GM12878 (cell line): ENCODE results near the gene SP1. TPM values are rescaled to one million over a fixed set of nuclear protein-coding genes. Genes with fewer than 3 reads are reported as not detected.

Experiments used
- ATAC-seq: fragments of 200-7000 bp; cut with Tn5 transposase; 3 replicates; pipeline ENCODE4 v1.9.1; 2020; ENCODE audit warnings: mild to moderate bottlenecking, moderate library complexity
- BruUV-seq: library from RNA; stranded (reverse); fragments of 400-500 nt; replicated peaks from 2 replicates; lab custom pipeline; 2021; lab: Mats Ljungman, UMichigan
- CTCF ChIA-PET: fragments of 300-600 bp; sonication (Branson Sonifier 250); formaldehyde crosslinking; extraction: SDS; loops from one replicate; lab custom pipeline; 2021; ENCODE audit warnings: inconsistent platforms; lab: Yijun Ruan, JAX
- POLR2A ChIA-PET: fragments of 350-600 bp; formaldehyde crosslinking; extraction: SDS; loops from one replicate; lab custom pipeline; 2021; ENCODE audit warnings: inconsistent platforms; lab: Charles Lee
- RAD21 ChIA-PET: fragments of 300-600 bp; sonication (Branson Sonifier 250); formaldehyde crosslinking; loops from one replicate; lab custom pipeline; 2023; ENCODE audit warnings: antibody characterized with exemption; ENCODE audit not compliant: unreplicated experiment; lab: Charles Lee
- SMC1A ChIA-PET: fragments of 300-600 bp; sonication (Branson Sonifier 250); formaldehyde crosslinking; loops from one replicate; lab custom pipeline; 2023; ENCODE audit not compliant: unreplicated experiment, uncharacterized antibody; lab: Charles Lee
- DNase-seq: peaks from one replicate; pipeline ENCODE4 v3.0.0-alpha.2; 2011; ENCODE audit warnings: low read depth, low spot score
- FAIRE-seq: peaks from 3 replicates; lab custom pipeline; 2011; peaks lifted over from hg19 to GRCh38; lab: Jason Lieb, UNC
- H2AFZ ChIP-seq: 2 replicates; pipeline ENCODE4 v1.6.0; 2011; ENCODE audit warnings: low read depth, low read length, control low read depth; ENCODE audit not compliant: control insufficient read depth
- H3K27ac ChIP-seq: 2 replicates; pipeline ENCODE4 v1.5.1; 2011; ENCODE audit warnings: control low read depth; ENCODE audit not compliant: control insufficient read depth, insufficient read depth
- H3K27me3 ChIP-seq, 2 experiments: replicated peaks in 1 of 2; 2 replicates each; pipeline versions ENCODE4 v1.6.0 to v1.6.1; 2011; ENCODE audit warnings: low read length in 1 of 2; ENCODE audit not compliant: control insufficient read depth in 2 of 2, insufficient read depth in 2 of 2
- H3K36me3 ChIP-seq, 2 experiments: 2 replicates each; pipeline ENCODE4 v1.5.1; 2011; ENCODE audit warnings: low read length in 1 of 2; ENCODE audit not compliant: control insufficient read depth in 2 of 2, insufficient read depth in 2 of 2
- H3K4me1 ChIP-seq: 2 replicates; pipeline ENCODE4 v1.6.1; 2011; ENCODE audit warnings: mild to moderate bottlenecking, low read length, moderate library complexity, mixed read lengths; ENCODE audit not compliant: control insufficient read depth, insufficient read depth
- H3K4me2 ChIP-seq: 2 replicates; pipeline ENCODE4 v1.6.0; 2011; ENCODE audit warnings: control low read depth; ENCODE audit not compliant: control insufficient read depth, insufficient read depth
- H3K4me3 ChIP-seq: fragments of 200-600 bp; sonication (generic); 2 replicates; pipeline ENCODE4 v1.5.1; 2016
- H3K79me2 ChIP-seq: 2 replicates; pipeline ENCODE4 v1.6.0; 2011; ENCODE audit warnings: low read length; ENCODE audit not compliant: control insufficient read depth, insufficient read depth
- H3K9ac ChIP-seq: 2 replicates; pipeline ENCODE4 v1.8.0; 2011; ENCODE audit warnings: low read length, control low read depth, mixed read lengths; ENCODE audit not compliant: control insufficient read depth, insufficient read depth
- H3K9me3 ChIP-seq: replicated peaks from 3 replicates; pipeline ENCODE4 v1.5.1; 2011; ENCODE audit warnings: mild to moderate bottlenecking, low read length; ENCODE audit not compliant: control insufficient read depth, insufficient read depth
- H4K20me1 ChIP-seq: 2 replicates; pipeline ENCODE4 v1.6.0; 2011; ENCODE audit not compliant: control insufficient read depth, insufficient read depth
- ATF3 ChIP-seq: IDR thresholded peaks from 2 replicates; pipeline ENCODE4 v1.6.1; 2011; ENCODE audit warnings: low read depth, mild to moderate bottlenecking, low read length, moderate library complexity, borderline replicate concordance; ENCODE audit errors: extremely low read depth
- BRCA1 ChIP-seq: IDR thresholded peaks from 2 replicates; pipeline ENCODE4 v1.6.1; 2011; ENCODE audit warnings: low read depth, low read length, improper control_type of control experiment
- CBX3 ChIP-seq: fragments of 200-600 bp; sonication (generic); IDR thresholded peaks from 2 replicates; pipeline ENCODE4 v1.6.1; 2016; ENCODE audit warnings: low read depth, borderline replicate concordance
- NFYB ChIP-seq: IDR thresholded peaks from 2 replicates; pipeline ENCODE4 v1.6.1; 2011; ENCODE audit warnings: low read depth, mild to moderate bottlenecking, low read length, improper control_type of control experiment, moderate library complexity; ENCODE audit not compliant: insufficient read depth
- POU2F2 ChIP-seq: IDR thresholded peaks from 3 replicates; pipeline ENCODE4 v1.6.1; 2011; ENCODE audit warnings: low read depth, mild to moderate bottlenecking, low read length, borderline replicate concordance
- TCF3 ChIP-seq: IDR thresholded peaks from 2 replicates; pipeline ENCODE4 v1.6.1; 2012; ENCODE audit warnings: low read depth, mild to moderate bottlenecking, low read length, borderline replicate concordance; ENCODE audit not compliant: insufficient read depth
- ZSCAN29 ChIP-seq: fragments of 450-650 bp; IDR thresholded peaks from 2 replicates; pipeline ENCODE4 v1.6.1; 2017; ENCODE audit warnings: mild to moderate bottlenecking, moderate library complexity
- WGBS: methylation state at CpG from one replicate; pipeline ENCODE4 v1.1.6; 2016; ENCODE audit warnings: low lambda C conversion rate; ENCODE audit not compliant: insufficient replicate concordance, insufficient coverage; ENCODE audit errors: missing lambda C conversion rate; 5-methylcytosine and 5-hydroxymethylcytosine counted together
- in situ Hi-C: fragments of 300-500 bp; cut with MboI; formaldehyde crosslinking; loops from 9 replicates; pipeline ENCODE4 v1.14.3; 2018; ENCODE audit warnings: mixed read lengths
- intact Hi-C: fragments of 100-400 bp; cut with micrococcal nuclease; formaldehyde crosslinking; loops from one replicate; pipeline ENCODE4 v1.14.2; 2022; ENCODE audit not compliant: unreplicated experiment
- polyA plus RNA-seq, 11 experiments: library from polyadenylated mRNA; depleted of rRNA in 4 of 11; unstranded in 6 of 11; stranded (reverse) in 5 of 11; fragments of >200 nt; fragmentation: Nextera tagmentation in 4 of 11; fragmentation: Illumina TruSeq in 1 of 11; extraction: Ambion mirVana in 4 of 11; extraction: Trizol in 1 of 11; gene quantifications; 1 replicate in 1 of 11; 2 replicates in 10 of 11; pipeline versions ENCODE4 v1.2.1 to v1.2.3, GENCODE V29; 2011 to 2016; ENCODE audit warnings: inconsistent platforms in 2 of 11, missing spikeins in 2 of 11, low read depth in 1 of 11
- total RNA-seq, 4 experiments: library from RNA; depleted of rRNA in 3 of 4; stranded (reverse); fragments of >200 nt in 3 of 4; fragmentation: Illumina TruSeq in 1 of 4; extraction: Trizol in 1 of 4; gene quantifications; 2 replicates each; pipeline versions ENCODE4 v1.2.1 to v1.2.3, GENCODE V29; 2013 to 2021
- TF ChIP-seq, protein P1 (sequence below): fragments of 450-650 bp; formaldehyde crosslinking; IDR thresholded peaks from 2 replicates; pipeline ENCODE4 v1.5.0; 2022; ENCODE audit warnings: mild to moderate bottlenecking, missing genetic modification characterization

SP1 gene
- total and polyA plus RNA-seq, 10 of the 15 experiments (the other 5 are each of a cell fraction or from before 2014, with no cell fraction given), result 3.3 to 52.0 (median 25.2) TPM

DNA sequence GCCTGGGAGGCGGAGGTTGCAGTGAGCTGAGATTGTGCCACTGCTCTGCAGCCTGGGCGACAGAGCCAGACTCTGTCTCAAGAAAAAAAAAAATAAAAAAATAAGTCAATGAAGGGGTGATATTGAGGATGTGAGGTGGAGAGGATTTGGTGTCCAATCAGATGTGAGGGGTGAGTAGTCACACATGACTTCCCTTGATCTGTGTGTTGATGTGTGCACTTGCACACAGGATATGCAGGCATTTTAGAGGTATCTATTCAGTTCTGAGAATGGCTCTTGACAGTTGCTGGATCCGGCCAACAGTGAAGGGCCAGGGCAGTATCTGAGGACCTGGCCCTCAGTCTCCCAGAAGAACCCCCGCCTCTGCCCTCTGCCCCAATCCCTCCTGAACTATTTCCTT, 36.0 kb upstream of the SP1 start:
- TF ChIP-seq NFYB (0 out of 2 replicates have a peak, but pooled peaks have one; percentile 55), ATF3 (no peak)
- H3K9ac ChIP-seq, result no peak overlapping the region
- CTCF ChIA-PET, result interaction anchor here (0.5 to 7.5 kb wide), 18 partner anchors 8 to 848 kb away, joined by 3 to 240 read pairs (median 6); partner anchors contain the start of genes AAAS, ESPL1, SP1 and SP7
- ATAC-seq (no peak), FAIRE-seq (no peak), DNase-seq (no peak)
- peaks cover 5% of the 10 kb centered on the region for H3K4me1 ChIP-seq
- no peaks in the 10 kb centered on the region for H3K9me3 ChIP-seq
- 95% methylated on average over 4 of the region's 4 CpGs for WGBS
- H4K20me1 ChIP-seq, result no peaks in the 10 kb centered on the region
- in situ Hi-C loops (no loop called here), intact Hi-C loops (no loop called here)
- H3K27ac ChIP-seq, result no peak overlapping the region
- SMC1A ChIA-PET, result interaction anchor here (1.5 to 4.2 kb wide), 6 partner anchors 8 to 130 kb away, joined by 4 to 123 read pairs (median 8); partner anchors contain the start of gene AAAS
- BruUV-seq, result no TSS peak
- POLR2A ChIA-PET, result interaction anchor here (0.6 to 3.4 kb wide), 3 partner anchors 10 to 175 kb away, joined by 3 to 41 read pairs (median 3); no protein-coding TSS in a partner anchor
- no peak overlapping the region for H3K4me3 ChIP-seq
- H2AFZ ChIP-seq, result no peak overlapping the region
- H3K27me3 ChIP-seq, result peaks cover 0 to 5% of the 10 kb centered on the region in 2 experiments; a peak in 1 of 4 replicates
- H3K79me2 ChIP-seq, result no peaks in the 10 kb centered on the region
- H3K36me3 ChIP-seq, result no peaks in the 10 kb centered on the region
- RAD21 ChIA-PET, result interaction anchor here (0.9 to 2.6 kb wide), 10 partner anchors 9 to 185 kb away, joined by 3 to 118 read pairs (median 10); partner anchors contain the start of genes AAAS, PFDN5 and TARBP2
- H3K4me2 ChIP-seq, result no peak overlapping the region

- FAIRE-seq (no peak), ATAC-seq (no peak), DNase-seq (no peak)
- no peak overlapping the region; the same call in 1 of the 2 replicates for H3K9ac ChIP-seq
- intact Hi-C loops, result no loop called here
- no peaks in the 10 kb centered on the region for H3K9me3 ChIP-seq
- no peak overlapping the region for H3K27ac ChIP-seq
- CTCF ChIA-PET, result interaction anchor here (0.5 to 7.5 kb wide), 46 partner anchors 8 to 847 kb away, joined by 3 to 240 read pairs (median 5); partner anchors contain the start of genes AAAS, CSAD, ESPL1 and MYG1
- no peak overlapping the region for H3K4me2 ChIP-seq
- no peaks in the 10 kb centered on the region for H3K79me2 ChIP-seq
- in situ Hi-C loops, result no loop called here
- BruUV-seq, result no TSS peak
- peaks cover 5% of the 10 kb centered on the region for H3K4me1 ChIP-seq
- 0% methylated on average over 17 of the region's 19 CpGs for WGBS
- SMC1A ChIA-PET, result interaction anchor here (0.6 to 4.2 kb wide), 20 partner anchors 8 to 195 kb away, joined by 3 to 123 read pairs (median 4); partner anchors contain the start of genes AAAS, MYG1 and PFDN5
- H2AFZ ChIP-seq, result peak overlapping the region; percentile 28; the same call in 1 of the 2 replicates
- TF ChIP-seq ZSCAN29 (no peak), BRCA1 (no peak), POU2F2 (no peak), TCF3 (no peak), CBX3 (no peak)
- TF ChIP-seq, protein P1, sequence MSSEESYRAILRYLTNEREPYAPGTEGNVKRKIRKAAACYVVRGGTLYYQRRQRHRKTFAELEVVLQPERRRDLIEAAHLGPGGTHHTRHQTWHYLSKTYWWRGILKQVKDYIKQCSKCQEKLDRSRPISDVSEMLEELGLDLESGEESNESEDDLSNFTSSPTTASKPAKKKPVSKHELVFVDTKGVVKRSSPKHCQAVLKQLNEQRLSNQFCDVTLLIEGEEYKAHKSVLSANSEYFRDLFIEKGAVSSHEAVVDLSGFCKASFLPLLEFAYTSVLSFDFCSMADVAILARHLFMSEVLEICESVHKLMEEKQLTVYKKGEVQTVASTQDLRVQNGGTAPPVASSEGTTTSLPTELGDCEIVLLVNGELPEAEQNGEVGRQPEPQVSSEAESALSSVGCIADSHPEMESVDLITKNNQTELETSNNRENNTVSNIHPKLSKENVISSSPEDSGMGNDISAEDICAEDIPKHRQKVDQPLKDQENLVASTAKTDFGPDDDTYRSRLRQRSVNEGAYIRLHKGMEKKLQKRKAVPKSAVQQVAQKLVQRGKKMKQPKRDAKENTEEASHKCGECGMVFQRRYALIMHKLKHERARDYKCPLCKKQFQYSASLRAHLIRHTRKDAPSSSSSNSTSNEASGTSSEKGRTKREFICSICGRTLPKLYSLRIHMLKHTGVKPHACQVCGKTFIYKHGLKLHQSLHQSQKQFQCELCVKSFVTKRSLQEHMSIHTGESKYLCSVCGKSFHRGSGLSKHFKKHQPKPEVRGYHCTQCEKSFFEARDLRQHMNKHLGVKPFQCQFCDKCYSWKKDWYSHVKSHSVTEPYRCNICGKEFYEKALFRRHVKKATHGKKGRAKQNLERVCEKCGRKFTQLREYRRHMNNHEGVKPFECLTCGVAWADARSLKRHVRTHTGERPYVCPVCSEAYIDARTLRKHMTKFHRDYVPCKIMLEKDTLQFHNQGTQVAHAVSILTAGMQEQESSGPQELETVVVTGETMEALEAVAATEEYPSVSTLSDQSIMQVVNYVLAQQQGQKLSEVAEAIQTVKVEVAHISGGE (CRISPR knock-in tag), result no peak
- H4K20me1 ChIP-seq, result no peaks in the 10 kb centered on the region
- no peaks in the 10 kb centered on the region for H3K36me3 ChIP-seq
- RAD21 ChIA-PET, result interaction anchor here (0.7 to 2.6 kb wide), 23 partner anchors 9 to 401 kb away, joined by 3 to 118 read pairs (median 8); partner anchors contain the start of genes AAAS, ESPL1, MYG1 and PFDN5
- H3K4me3 ChIP-seq, result no peak overlapping the region; the same call in 1 of the 2 replicates
- H3K27me3 ChIP-seq, result peaks cover 0 to 5% of the 10 kb centered on the region in 2 experiments; a peak in 1 of 4 replicates
- POLR2A ChIA-PET, result interaction anchor here (1.1 to 3.4 kb wide), 7 partner anchors 9 to 157 kb away, joined by 3 to 41 read pairs (median 6); partner anchors contain the start of genes SP1 and TARBP2
These were observed 35.5 kb upstream of the SP1 start for GRCh38 chr12:53344487-53344823.
